GM23338 (cell line): ENCODE data around the gene HEY2.

ENCODE experiments used
- CREB1 ChIP-seq: fragments of 250-450 bp; sonication (Bioruptor Pico); IDR thresholded peaks from 2 replicates; pipeline ENCODE4 v1.5.0; 2020; ENCODE audit warnings: low read depth, mild to moderate bottlenecking, moderate library complexity
- EZH2 ChIP-seq: fragments of 200-600 bp; sonication (generic); IDR thresholded peaks from one replicate; pipeline ENCODE4 v1.8.0; 2017; ENCODE audit warnings: antibody characterized with exemption, mild to moderate bottlenecking, low read depth; ENCODE audit not compliant: unreplicated experiment
- JUNB ChIP-seq: IDR thresholded peaks from one replicate; pipeline ENCODE4 v1.6.1; 2016; ENCODE audit warnings: antibody characterized with exemption; ENCODE audit not compliant: unreplicated experiment
- POLR2AphosphoS5 ChIP-seq: IDR thresholded peaks from 2 replicates; pipeline ENCODE4 v1.6.1; 2016; ENCODE audit warnings: antibody characterized with exemption, low read depth
- STAT1 ChIP-seq: IDR thresholded peaks from one replicate; pipeline ENCODE4 v1.6.1; 2016; ENCODE audit warnings: antibody characterized with exemption; ENCODE audit not compliant: unreplicated experiment
- TF ChIP-seq, protein P1 (sequence below), 2 experiments: fragments of 200-600 bp in 1 of 2; sonication (generic) in 1 of 2; conservative IDR thresholded peaks; 2 replicates each; pipeline versions ENCODE4 v1.5.1 to v1.6.1; 2016 to 2017; ENCODE audit warnings: antibody characterized with exemption in 2 of 2, low read depth in 2 of 2, mild to moderate bottlenecking in 2 of 2, moderate library complexity in 1 of 2

DNA sequence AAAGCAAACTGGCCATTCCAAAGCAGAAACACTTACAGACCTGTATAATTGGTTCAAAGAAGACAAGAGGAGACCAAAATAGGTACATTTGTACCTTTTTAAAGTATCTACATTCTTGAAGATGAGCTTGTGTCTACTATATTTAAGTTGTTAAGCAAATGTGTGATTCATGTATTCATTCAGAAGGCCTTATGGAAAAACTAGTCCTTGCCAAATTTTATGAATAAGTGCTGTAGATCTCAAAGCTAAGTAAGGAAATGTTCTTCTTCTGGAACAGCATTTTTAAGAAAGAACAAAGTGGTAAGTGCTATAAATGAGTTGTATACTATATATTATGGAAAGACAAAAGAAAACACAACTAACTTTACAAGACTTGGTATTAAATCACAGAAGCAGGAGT, 22.2 kb upstream of the HEY2 start:
- no peak for TF ChIP-seq EZH2
- TF ChIP-seq, protein P1, sequence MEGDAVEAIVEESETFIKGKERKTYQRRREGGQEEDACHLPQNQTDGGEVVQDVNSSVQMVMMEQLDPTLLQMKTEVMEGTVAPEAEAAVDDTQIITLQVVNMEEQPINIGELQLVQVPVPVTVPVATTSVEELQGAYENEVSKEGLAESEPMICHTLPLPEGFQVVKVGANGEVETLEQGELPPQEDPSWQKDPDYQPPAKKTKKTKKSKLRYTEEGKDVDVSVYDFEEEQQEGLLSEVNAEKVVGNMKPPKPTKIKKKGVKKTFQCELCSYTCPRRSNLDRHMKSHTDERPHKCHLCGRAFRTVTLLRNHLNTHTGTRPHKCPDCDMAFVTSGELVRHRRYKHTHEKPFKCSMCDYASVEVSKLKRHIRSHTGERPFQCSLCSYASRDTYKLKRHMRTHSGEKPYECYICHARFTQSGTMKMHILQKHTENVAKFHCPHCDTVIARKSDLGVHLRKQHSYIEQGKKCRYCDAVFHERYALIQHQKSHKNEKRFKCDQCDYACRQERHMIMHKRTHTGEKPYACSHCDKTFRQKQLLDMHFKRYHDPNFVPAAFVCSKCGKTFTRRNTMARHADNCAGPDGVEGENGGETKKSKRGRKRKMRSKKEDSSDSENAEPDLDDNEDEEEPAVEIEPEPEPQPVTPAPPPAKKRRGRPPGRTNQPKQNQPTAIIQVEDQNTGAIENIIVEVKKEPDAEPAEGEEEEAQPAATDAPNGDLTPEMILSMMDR (conservative IDR thresholded peaks at IDR 0.05; ENCODE audit: low read depth in 2 of 2), result no peak
- no peak for TF ChIP-seq STAT1
- no peak for TF ChIP-seq POLR2AphosphoS5
- no peak for TF ChIP-seq CREB1 (CRISPR knock-in tag)
- TF ChIP-seq JUNB, result no peak
